SK-N-SH treated with all-trans-retinoic acid at 6 μM for 48 hours (cell line): Measurements from ENCODE around the gene SNX17.

ENCODE experiments used
- ATAC-seq: fragments of 200-7000 bp; cut with Tn5 transposase; 3 replicates; pipeline ENCODE4 v1.9.1; 2020; ENCODE audit warnings: mild to moderate bottlenecking, moderate library complexity
- ARNTL ChIP-seq: fragments of 450-650 bp; formaldehyde crosslinking; IDR thresholded peaks from 2 replicates; pipeline ENCODE4 v1.5.0; 2020; ENCODE audit warnings: low read depth, mild to moderate bottlenecking, moderate library complexity, borderline replicate concordance
- BACH2 ChIP-seq: fragments of 250-450 bp; sonication (Bioruptor Pico); IDR thresholded peaks from 2 replicates; pipeline ENCODE4 v1.9.0; 2021; ENCODE audit warnings: mild to moderate bottlenecking, borderline replicate concordance
- CSDC2 ChIP-seq: fragments of 250-450 bp; sonication (Bioruptor Pico); IDR thresholded peaks from 2 replicates; pipeline ENCODE4 v1.5.0; 2020; ENCODE audit warnings: mild to moderate bottlenecking, moderate library complexity
- ESRRG ChIP-seq: fragments of 250-450 bp; sonication (Bioruptor Pico); IDR thresholded peaks from 2 replicates; pipeline ENCODE4 v1.6.1; 2021; ENCODE audit warnings: mild to moderate bottlenecking
- ISL1 ChIP-seq: fragments of 250-450 bp; sonication (Bioruptor Pico); IDR thresholded peaks from 2 replicates; pipeline ENCODE4 v2.1.2; 2022; ENCODE audit warnings: mild to moderate bottlenecking, moderate library complexity
- PPARA ChIP-seq: fragments of 250-450 bp; sonication (Bioruptor Pico); IDR thresholded peaks from 2 replicates; pipeline ENCODE4 v1.5.0; 2020; ENCODE audit warnings: mild to moderate bottlenecking, borderline replicate concordance
- RARB ChIP-seq: fragments of 250-450 bp; sonication (Bioruptor Pico); IDR thresholded peaks from 2 replicates; pipeline ENCODE4 v1.8.0; 2021; ENCODE audit warnings: mild to moderate bottlenecking, moderate library complexity
- SNAI2 ChIP-seq: fragments of 250-450 bp; sonication (Bioruptor Pico); IDR thresholded peaks from 2 replicates; pipeline ENCODE4 v1.5.0; 2020; ENCODE audit warnings: mild to moderate bottlenecking, moderate library complexity
- TCF4 ChIP-seq: fragments of 250-450 bp; sonication (Bioruptor Pico); IDR thresholded peaks from 2 replicates; pipeline ENCODE4 v1.8.0; 2021; ENCODE audit warnings: mild to moderate bottlenecking, moderate library complexity, borderline replicate concordance
- TOX ChIP-seq: fragments of 250-450 bp; sonication (Bioruptor Pico); IDR thresholded peaks from 2 replicates; pipeline ENCODE4 v1.8.0; 2021; ENCODE audit warnings: mild to moderate bottlenecking, moderate library complexity, borderline replicate concordance
- ZC3H10 ChIP-seq: fragments of 250-450 bp; sonication (Bioruptor Pico); IDR thresholded peaks from 2 replicates; pipeline ENCODE4 v1.5.1; 2021; ENCODE audit warnings: mild to moderate bottlenecking, moderate library complexity
- ZNF8 ChIP-seq: fragments of 450-650 bp; formaldehyde crosslinking; IDR thresholded peaks from 2 replicates; pipeline ENCODE4 v1.5.0; 2020; ENCODE audit warnings: mild to moderate bottlenecking, moderate library complexity
- TF ChIP-seq, protein P1 (sequence below): fragments of 250-450 bp; sonication (Bioruptor Pico); IDR thresholded peaks from 2 replicates; pipeline ENCODE4 v1.5.1; 2020; ENCODE audit warnings: low read depth, mild to moderate bottlenecking, moderate library complexity
- TF ChIP-seq, protein P2 (sequence below): fragments of 250-450 bp; sonication (Bioruptor Pico); IDR thresholded peaks from 2 replicates; pipeline ENCODE4 v1.5.0; 2020; ENCODE audit warnings: mild to moderate bottlenecking, moderate library complexity
- TF ChIP-seq, protein P3 (sequence below): fragments of 250-450 bp; sonication (Bioruptor Pico); IDR thresholded peaks from 2 replicates; pipeline ENCODE4 v1.5.1; 2021; ENCODE audit warnings: mild to moderate bottlenecking, moderate library complexity
- TF ChIP-seq, protein P4 (sequence below): fragments of 250-450 bp; sonication (Bioruptor Pico); IDR thresholded peaks from 2 replicates; pipeline ENCODE4 v1.8.0; 2020; ENCODE audit warnings: mild to moderate bottlenecking, moderate library complexity, borderline replicate concordance

SNX17 gene

DNA sequence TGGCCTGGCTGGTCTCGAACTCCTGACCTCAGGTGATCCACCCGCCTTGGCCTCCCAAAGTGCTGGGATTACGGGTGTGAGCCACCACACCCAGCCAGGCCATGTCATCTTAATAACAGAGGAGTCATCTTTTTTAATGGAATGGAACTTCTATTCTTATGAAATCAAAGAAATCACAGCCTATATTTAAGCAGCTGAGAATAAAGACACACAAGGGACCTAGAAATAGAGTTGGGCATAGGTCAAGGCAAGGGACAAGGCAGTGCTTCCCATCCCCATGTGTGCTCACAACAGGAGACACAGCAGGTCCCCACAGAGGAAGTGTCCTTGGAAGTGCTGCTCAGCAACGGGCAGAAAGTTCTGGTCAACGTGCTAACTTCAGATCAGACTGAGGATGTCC lies 3.2 kb downstream of the SNX17 start:
- no peak for TF ChIP-seq ARNTL (CRISPR knock-in tag)
- TF ChIP-seq PPARA (CRISPR knock-in tag), result no peak
- no peak for ATAC-seq

DNA sequence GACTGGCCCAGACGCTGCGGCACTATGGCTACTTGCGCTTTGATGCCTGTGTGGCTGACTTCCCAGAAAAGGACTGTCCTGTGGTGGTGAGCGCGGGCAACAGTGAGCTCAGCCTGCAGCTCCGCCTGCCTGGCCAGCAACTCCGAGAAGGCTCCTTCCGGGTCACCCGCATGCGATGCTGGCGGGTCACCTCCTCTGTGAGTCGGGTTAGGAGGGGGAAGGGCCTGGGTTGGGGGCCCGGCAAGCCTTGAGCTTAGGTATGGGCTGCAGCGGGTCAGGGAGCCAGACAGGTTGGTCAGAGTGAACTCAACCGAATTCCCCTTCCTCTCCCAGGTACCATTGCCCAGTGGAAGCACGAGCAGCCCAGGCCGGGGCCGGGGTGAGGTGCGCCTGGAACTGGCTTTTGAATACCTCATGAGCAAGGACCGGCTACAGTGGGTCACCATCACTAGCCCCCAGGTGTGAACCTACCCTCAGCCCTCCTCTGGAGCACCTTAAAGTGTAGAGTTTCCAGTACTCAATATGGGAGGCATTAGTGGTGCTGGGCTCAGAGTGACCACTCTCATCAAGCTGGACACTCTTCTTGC lies 5.2 kb downstream of the SNX17 start:
- TF ChIP-seq PPARA (CRISPR knock-in tag) (no peak), TCF4 (CRISPR knock-in tag) (no peak), CSDC2 (no peak), BACH2 (CRISPR knock-in tag) (no peak), ARNTL (CRISPR knock-in tag) (no peak), ISL1 (CRISPR knock-in tag) (no peak), RARB (no peak), SNAI2 (CRISPR knock-in tag) (no peak), ZNF8 (CRISPR knock-in tag) (no peak)
- TF ChIP-seq, protein P1, sequence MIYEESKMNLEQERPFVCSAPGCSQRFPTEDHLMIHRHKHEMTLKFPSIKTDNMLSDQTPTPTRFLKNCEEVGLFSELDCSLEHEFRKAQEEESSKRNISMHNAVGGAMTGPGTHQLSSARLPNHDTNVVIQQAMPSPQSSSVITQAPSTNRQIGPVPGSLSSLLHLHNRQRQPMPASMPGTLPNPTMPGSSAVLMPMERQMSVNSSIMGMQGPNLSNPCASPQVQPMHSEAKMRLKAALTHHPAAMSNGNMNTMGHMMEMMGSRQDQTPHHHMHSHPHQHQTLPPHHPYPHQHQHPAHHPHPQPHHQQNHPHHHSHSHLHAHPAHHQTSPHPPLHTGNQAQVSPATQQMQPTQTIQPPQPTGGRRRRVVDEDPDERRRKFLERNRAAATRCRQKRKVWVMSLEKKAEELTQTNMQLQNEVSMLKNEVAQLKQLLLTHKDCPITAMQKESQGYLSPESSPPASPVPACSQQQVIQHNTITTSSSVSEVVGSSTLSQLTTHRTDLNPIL (CRISPR knock-in tag), result no peak
- TF ChIP-seq, protein P2, sequence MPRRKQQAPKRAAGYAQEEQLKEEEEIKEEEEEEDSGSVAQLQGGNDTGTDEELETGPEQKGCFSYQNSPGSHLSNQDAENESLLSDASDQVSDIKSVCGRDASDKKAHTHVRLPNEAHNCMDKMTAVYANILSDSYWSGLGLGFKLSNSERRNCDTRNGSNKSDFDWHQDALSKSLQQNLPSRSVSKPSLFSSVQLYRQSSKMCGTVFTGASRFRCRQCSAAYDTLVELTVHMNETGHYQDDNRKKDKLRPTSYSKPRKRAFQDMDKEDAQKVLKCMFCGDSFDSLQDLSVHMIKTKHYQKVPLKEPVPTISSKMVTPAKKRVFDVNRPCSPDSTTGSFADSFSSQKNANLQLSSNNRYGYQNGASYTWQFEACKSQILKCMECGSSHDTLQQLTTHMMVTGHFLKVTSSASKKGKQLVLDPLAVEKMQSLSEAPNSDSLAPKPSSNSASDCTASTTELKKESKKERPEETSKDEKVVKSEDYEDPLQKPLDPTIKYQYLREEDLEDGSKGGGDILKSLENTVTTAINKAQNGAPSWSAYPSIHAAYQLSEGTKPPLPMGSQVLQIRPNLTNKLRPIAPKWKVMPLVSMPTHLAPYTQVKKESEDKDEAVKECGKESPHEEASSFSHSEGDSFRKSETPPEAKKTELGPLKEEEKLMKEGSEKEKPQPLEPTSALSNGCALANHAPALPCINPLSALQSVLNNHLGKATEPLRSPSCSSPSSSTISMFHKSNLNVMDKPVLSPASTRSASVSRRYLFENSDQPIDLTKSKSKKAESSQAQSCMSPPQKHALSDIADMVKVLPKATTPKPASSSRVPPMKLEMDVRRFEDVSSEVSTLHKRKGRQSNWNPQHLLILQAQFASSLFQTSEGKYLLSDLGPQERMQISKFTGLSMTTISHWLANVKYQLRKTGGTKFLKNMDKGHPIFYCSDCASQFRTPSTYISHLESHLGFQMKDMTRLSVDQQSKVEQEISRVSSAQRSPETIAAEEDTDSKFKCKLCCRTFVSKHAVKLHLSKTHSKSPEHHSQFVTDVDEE (CRISPR knock-in tag), result no peak
- ATAC-seq, result no peak

DNA sequence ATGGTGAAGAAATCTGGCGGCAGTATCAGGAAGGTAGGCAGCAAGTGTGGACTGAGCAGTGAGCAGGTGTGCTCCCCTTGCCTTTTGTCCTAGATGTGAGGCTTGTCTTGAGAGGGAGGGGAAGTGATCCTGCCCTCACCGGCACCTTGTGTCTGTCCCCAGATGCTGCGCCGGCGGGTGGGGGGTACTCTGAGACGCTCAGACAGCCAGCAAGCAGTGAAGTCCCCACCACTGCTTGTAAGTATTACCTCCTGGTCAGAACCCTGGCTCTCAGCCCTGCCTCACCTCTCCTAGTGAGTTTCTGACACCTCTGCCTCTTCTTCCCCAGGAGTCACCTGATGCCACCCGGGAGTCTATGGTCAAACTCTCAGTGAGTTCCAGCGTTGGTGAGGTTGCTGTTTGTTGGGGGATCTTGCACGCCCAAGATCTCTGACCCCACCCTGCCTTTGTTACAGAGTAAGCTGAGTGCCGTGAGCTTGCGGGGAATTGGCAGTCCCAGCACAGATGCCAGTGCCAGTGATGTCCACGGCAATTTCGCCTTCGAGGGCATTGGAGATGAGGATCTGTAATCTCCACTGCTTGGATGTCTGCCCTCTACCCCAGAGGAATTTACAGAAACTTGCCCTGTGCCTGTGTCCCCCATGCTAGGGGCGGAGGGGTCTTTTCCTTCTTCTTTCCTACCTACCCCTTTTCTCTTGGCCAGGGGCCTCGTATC lies 5.9 kb downstream of the SNX17 start:
- no peak for ATAC-seq
- no peak for TF ChIP-seq CSDC2
- TF ChIP-seq, protein P3, sequence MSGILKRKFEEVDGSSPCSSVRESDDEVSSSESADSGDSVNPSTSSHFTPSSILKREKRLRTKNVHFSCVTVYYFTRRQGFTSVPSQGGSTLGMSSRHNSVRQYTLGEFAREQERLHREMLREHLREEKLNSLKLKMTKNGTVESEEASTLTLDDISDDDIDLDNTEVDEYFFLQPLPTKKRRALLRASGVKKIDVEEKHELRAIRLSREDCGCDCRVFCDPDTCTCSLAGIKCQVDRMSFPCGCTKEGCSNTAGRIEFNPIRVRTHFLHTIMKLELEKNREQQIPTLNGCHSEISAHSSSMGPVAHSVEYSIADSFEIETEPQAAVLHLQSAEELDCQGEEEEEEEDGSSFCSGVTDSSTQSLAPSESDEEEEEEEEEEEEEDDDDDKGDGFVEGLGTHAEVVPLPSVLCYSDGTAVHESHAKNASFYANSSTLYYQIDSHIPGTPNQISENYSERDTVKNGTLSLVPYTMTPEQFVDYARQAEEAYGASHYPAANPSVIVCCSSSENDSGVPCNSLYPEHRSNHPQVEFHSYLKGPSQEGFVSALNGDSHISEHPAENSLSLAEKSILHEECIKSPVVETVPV (CRISPR knock-in tag), result no peak
- TF ChIP-seq, protein P1 (CRISPR knock-in tag), result no peak
- TF ChIP-seq ARNTL (CRISPR knock-in tag), result no peak
- TF ChIP-seq ZC3H10, result no peak
- TF ChIP-seq, protein P4, sequence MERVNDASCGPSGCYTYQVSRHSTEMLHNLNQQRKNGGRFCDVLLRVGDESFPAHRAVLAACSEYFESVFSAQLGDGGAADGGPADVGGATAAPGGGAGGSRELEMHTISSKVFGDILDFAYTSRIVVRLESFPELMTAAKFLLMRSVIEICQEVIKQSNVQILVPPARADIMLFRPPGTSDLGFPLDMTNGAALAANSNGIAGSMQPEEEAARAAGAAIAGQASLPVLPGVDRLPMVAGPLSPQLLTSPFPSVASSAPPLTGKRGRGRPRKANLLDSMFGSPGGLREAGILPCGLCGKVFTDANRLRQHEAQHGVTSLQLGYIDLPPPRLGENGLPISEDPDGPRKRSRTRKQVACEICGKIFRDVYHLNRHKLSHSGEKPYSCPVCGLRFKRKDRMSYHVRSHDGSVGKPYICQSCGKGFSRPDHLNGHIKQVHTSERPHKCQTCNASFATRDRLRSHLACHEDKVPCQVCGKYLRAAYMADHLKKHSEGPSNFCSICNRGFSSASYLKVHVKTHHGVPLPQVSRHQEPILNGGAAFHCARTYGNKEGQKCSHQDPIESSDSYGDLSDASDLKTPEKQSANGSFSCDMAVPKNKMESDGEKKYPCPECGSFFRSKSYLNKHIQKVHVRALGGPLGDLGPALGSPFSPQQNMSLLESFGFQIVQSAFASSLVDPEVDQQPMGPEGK (CRISPR knock-in tag), result no peak
- no peak for TF ChIP-seq PPARA (CRISPR knock-in tag)
- no peak for TF ChIP-seq TOX (CRISPR knock-in tag)
- TF ChIP-seq TCF4 (CRISPR knock-in tag), result no peak
- no peak for TF ChIP-seq ESRRG (CRISPR knock-in tag)
